Endometrium (tissue), 2 donors: ENCODE measurements around the gene IRX5.
A peak's percentile ranks its signal among the peaks of the same experiment; 100 is the strongest.

ENCODE experiments used
- FAIRE-seq: peaks from 2 replicates; lab custom pipeline; 2012; peaks lifted over from hg19 to GRCh38; lab: Jason Lieb, UNC
- donor health status: control.
- donor health status: control.

Gene IRX5

GRCh38 chr16:54930005-54930868 is at the start of gene IRX5:
IRX5 (plus strand) TSS chr16:54930865; CDS start chr16:54931199, 334 bp downstream.
- FAIRE-seq = no peak

- FAIRE-seq = no peak
Observed at GRCh38 chr16:54882556-54882955, 48.1 kb upstream of the IRX5 start.

GRCh38 chr16:54883358-54883757 is 47.3 kb upstream of the IRX5 start:
- no peak for FAIRE-seq

DNA sequence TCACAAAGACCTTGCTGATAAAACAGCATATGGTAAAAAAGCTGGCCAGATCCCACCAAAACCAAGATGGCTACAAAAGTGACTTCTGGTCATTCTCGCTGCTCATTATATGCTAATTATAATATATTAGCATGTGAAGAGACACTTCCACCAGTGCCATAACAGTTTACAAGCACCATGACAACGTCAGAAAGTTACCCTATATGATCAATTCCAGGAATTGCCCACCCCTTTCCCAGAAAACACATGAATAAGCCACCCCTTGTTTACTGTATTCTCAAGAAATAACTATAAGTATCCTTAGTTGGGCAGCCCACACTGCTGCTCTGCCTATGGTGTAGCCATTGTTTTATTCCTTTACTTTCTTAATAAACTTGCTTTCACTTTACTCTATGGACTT is 44.6 kb upstream of the IRX5 start:
- no peak for FAIRE-seq

DNA sequence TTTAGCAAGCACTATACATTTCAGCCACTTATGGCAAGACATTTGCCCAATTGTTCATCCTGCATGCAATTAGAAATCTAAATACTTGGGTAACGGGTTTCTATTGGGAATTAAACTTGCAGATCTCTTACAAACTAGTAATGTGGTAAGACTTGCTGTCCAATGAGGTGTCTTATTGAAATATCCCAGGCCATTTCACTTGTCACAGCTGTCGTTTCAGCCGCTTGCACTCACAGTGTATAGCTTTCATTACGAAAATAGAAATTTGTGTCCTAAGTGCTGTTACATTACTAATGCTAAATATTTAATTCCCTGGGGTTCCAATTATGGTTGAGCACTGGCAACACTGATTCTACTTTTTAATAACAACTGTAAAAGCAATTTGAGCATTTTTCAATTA is 40.3 kb upstream of the IRX5 start:
- no peak for FAIRE-seq

DNA sequence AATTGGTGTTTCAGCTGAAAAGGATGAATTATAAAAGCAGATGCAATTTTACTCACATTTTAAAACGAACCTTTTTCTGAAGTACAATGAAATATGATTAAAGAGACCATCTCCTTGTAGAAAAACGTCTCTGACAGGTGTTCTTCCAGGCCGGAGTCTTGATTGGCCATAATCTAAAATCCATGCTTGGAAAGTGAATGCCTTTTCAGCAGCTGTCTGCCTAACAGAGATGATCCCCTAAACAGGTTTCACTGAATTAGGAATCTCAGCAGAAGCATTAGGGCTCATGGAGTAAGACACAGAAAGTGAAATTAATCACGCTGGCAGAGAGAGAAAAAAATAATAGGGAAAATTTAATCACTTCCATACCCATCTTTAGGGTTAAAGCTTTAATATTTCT is 39.3 kb upstream of the IRX5 start:
- FAIRE-seq = no peak

GRCh38 chr16:54892981-54893380 is 37.7 kb upstream of the IRX5 start:
- no peak for FAIRE-seq

DNA sequence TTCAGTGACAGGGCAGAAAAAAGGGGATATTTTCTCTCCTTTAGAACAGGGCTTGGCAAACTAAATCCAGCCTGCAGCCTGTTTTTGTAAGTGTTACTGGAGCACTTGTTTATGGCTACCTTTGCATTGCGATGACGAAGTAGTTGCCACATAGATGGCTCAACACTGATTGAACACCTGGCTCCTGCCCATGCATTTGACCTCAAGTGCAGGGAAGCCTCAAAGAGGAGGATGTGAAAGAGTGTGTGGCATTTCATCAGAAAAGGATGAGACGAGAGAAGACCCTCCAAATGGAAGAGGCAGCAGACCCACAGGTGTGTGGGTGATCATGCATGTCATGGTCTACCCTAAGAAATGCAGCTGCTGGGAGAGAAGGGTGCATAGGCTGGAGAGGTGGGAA is 32.7 kb upstream of the IRX5 start:
- FAIRE-seq = no peak

- FAIRE-seq = no peak
Observed at GRCh38 chr16:54901606-54902005, 29.1 kb upstream of the IRX5 start.

- no peak for FAIRE-seq
Observed at GRCh38 chr16:54903047-54903446, 27.6 kb upstream of the IRX5 start.

GRCh38 chr16:54911079-54911478 is 19.6 kb upstream of the IRX5 start:
- FAIRE-seq = no peak

DNA sequence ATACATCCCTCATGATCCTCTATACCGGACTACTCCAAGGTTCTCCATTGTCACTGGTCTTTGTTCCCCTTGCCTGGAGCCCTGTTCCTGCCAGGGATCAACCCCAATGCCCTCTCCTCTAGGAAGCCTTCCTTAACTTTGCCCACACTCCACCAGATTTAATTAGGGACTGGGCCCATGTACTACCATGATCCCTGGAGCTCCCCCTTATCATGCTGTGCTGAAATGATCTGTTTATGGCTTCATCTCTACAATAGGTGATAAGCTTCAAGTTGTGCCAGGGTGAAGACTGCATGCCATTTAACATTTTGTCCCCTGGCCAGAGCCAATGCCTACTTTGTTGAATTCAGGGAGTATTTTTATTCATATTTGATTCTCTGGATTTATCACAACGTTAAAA is 17.9 kb upstream of the IRX5 start:
- FAIRE-seq = no peak

- FAIRE-seq = no peak
Observed at GRCh38 chr16:54921206-54921824, 9.3 kb upstream of the IRX5 start.

DNA sequence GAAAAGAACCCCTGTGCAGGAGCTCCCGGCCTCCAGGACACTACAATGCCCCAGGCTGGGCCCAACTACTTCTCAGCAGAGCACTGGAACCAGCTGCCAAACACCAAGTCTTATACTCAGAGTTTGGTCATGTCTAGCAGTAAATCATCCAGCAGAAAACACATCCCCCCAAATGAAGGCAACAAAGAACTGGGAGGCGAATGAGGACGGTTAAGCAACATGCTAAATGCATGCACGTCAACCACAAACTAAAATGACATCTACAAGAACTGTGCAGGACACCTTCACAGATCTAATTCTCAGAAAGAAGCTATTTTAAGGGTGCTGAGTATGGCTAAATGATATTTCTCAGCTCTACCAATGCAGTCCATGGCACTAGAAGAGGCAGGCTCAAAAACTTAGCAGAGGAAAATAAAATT is 7.6 kb upstream of the IRX5 start:
- no peak for FAIRE-seq

DNA sequence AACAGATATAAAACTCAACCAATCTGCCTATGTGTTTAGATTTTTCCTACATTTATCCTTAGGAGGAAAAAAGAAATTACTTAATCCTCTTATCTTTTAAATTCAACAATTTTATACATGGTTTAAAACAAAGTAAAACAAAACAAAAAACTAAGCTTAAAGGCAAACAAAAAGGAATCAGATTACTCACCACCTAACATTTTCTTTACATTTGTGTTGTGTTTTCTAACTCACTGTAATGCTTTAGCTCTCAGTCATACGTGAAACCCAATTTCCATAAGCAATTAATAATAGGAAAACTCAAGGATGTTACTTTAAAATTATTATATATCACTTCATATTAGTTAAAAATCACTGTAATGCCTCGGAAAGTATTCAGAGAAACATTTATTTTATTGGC is 6.7 kb upstream of the IRX5 start:
- FAIRE-seq = no peak

GRCh38 chr16:54926166-54926838 is 4.4 kb upstream of the IRX5 start:
- no peak for FAIRE-seq

GRCh38 chr16:54927125-54928015 is 3.3 kb upstream of the IRX5 start:
- no peak for FAIRE-seq

GRCh38 chr16:54928016-54928356 is 2.7 kb upstream of the IRX5 start:
- FAIRE-seq = no peak

GRCh38 chr16:54928411-54929089 is 2.1 kb upstream of the IRX5 start:
- FAIRE-seq = no peak

DNA sequence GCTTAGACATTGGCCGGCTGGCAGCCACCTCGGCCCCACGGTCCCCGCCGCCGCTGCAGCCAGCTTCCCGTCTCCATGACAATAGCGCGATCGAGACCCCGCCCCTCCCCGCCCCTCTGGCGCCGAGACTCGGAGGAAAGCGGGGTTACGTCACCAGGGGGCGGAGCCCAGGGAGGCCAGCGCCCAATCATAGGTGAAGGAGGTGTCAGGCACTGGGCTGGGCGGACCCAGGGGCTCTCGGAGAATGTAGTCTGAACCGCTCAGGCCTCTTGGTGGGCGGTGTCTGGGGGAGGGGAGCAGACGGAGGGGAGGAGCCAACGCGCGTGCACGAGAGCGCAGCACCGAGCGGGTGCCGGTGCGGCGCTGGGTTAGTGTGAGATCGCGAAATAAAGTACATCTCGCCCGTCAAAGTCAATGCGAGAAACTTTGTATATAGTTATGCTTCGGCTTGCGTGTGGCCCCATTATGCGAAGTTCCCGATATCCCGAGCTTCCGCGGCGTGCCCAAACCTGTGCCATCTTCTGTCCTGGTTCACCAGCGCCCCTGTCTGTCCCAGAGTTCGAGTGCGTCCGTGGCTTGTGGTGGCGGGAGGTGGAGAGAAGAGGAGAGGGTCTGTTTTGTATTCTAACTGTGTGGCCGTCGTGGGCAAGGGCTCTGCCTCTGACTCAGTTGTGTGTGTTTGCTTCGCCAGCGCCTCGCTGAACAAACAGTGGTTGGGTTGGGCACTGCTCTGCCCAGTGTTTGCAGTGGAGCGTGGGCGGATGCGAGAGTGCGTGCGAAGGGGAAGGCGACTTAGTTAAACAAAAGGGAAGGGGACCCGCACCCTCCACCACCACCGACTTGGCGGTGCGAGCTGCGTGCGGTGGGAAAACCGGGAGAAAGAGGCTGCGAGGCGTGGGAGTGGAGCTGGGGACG is 1.3 kb upstream of the IRX5 start:
- peak; percentile 87 for FAIRE-seq

GRCh38 chr16:54930869-54931119 is 129 bp downstream of the IRX5 start:
- no peak for FAIRE-seq
